ENCODE data around the gene CALN1.

DNA sequence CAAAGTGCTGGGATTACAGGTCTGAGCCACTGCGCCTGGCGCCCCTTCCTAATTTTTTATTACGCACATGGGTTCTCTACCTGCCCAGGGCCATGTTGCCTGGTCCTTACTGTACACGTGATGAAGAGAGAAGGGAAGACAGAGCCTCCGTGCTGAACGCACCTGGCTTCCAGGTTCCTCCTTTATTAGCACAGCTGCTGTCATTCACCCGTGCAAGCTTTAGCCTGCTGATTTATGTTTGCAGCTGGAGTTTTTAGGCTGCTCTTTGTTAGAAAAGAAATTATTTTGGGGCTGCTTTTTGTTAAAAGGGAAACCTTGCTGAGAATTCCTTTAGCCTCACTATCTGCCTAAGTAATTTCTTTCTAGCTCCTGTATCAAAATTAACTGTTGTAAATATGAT lies 417.0 kb downstream of the CALN1 start:
- TF ChIP-seq, protein P1, sequence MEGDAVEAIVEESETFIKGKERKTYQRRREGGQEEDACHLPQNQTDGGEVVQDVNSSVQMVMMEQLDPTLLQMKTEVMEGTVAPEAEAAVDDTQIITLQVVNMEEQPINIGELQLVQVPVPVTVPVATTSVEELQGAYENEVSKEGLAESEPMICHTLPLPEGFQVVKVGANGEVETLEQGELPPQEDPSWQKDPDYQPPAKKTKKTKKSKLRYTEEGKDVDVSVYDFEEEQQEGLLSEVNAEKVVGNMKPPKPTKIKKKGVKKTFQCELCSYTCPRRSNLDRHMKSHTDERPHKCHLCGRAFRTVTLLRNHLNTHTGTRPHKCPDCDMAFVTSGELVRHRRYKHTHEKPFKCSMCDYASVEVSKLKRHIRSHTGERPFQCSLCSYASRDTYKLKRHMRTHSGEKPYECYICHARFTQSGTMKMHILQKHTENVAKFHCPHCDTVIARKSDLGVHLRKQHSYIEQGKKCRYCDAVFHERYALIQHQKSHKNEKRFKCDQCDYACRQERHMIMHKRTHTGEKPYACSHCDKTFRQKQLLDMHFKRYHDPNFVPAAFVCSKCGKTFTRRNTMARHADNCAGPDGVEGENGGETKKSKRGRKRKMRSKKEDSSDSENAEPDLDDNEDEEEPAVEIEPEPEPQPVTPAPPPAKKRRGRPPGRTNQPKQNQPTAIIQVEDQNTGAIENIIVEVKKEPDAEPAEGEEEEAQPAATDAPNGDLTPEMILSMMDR (IDR thresholded peaks at IDR 0.05), result no peak
- no peak for TF ChIP-seq EP300 (IDR thresholded peaks at IDR 0.05)
